ENCODE data around the gene OR52I2.
A peak's percentile ranks its signal among the peaks of the same experiment; 100 is the strongest.

Gene OR52I2

GRCh38 chr11:4581443-4581842, at the start of gene OR52I2:
Gene OR52I2, plus strand, starts transcription at chr11:4581743.
- no peak for DNase-seq (ENCODE audit: insufficient read length, low spot score)
- no peak for FAIRE-seq

DNA sequence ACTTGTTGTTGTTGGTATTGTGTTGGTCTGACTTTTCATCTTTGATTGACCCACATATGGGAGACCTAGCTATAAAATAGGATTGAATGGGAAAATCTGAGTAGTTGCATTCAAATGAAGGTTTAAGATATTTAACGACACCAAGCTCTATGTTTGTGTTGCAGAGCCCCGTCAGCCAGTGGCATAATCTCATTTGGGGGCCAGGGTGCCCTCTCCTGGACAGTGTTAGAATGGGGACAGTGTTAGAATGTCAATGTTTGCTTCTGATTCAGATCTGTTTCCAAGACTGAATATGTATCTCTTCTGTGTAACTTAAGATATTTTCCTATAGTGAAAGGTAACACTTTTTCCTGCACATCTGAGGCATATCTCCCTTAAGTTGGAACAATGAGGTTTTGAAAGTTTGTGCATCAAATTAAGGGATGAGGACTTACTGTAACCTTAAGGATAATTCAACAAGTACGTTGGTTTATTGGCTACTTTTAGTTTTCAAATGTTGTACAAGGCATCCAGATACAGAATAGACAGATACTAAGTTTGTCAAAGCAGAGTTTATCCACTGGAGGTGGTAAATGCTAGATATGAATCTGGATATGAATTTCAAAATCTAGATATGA, 41.8 kb upstream of the OR52I2 start:
- FAIRE-seq (peak; percentile 64), DNase-seq (ENCODE audit: insufficient read length, low spot score) (peak; percentile 13)

DNA sequence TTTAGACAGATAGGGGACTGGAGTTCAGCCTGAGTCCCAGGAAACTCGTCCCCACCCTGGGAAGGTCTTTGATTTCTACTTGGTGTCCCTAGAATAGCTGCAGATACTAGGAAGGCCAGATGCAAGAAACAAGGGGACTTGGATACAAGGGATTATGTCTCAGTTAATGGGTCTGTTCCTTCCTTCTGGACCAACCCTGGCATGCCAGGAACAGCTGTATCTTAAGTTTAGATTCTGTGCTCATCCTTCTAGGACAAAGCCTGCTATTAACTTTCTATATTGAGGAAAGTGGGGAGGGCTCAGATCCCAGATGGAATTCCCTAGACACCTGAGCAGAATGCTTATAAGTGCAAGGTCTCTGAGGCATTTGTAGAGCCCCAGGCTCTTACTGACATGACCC, 40.5 kb upstream of the OR52I2 start:
- no peak for DNase-seq (ENCODE audit: insufficient read length, low spot score)
- no peak for FAIRE-seq

DNA sequence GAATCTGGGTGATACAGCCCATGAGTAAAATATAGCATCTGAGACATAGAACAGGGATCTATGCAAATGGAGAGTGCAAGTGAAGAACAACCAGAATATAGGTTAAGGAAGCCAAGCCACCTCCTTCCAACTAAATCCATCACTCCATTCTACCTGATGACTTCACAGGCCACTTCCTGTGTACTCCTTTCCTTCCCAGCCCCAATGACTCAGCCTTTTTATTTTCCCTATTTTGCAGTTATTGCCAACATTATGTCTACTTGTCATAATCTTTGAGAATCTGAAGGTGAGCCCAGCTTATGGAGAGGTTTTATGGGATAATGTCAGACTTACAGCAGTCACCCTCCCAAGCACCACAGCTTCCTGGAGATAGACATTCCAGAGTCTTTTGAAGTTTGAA, 38.0 kb upstream of the OR52I2 start:
- DNase-seq (ENCODE audit: insufficient read length, low spot score) (no peak), FAIRE-seq (no peak)

DNA sequence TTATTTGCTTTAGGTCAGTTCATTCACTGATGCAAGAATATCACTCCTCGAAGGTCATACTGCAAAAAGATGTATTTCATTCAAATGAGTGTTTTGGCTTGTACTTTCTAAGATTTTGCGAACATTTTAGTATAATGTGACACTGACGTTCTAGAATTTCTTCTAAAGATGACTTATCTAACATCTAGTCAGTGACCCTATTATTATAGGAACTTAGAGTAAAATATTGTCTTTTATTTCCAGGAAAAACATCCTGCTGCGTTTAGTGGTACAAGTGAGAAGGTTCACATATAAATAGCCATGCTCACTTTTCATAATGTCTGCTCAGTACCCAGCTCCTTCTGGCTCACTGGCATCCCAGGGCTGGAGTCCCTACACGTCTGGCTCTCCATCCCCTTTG, 36.7 kb upstream of the OR52I2 start, which contains the start of gene OR52M1:
OR52M1 (plus strand) TSS at position 301 of the 400 bp plus-strand sequence; CDS start at position 301, 0 bp downstream.
- FAIRE-seq (no peak), DNase-seq (ENCODE audit: insufficient read length, low spot score) (no peak)

DNA sequence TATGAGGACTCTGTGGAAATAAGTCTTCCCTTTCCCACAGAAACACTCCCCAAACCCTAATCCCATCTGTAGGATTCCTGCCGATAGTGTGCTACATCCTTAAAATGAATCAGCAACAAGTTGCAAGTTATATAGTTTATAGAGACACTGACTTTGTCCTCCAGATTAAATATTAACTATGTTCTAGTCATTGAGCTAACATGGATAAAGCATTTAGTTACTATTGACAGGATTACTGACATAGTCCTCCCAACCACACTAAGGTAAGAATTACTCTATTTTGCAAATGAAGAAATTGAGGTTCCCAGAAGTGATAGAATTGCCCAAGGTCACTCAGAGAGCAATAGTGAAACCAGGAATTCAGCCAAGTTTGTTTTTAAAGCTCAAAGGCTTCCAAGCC, 34.7 kb upstream of the OR52I2 start:
- FAIRE-seq (no peak), DNase-seq (ENCODE audit: insufficient read length, low spot score) (no peak)

DNA sequence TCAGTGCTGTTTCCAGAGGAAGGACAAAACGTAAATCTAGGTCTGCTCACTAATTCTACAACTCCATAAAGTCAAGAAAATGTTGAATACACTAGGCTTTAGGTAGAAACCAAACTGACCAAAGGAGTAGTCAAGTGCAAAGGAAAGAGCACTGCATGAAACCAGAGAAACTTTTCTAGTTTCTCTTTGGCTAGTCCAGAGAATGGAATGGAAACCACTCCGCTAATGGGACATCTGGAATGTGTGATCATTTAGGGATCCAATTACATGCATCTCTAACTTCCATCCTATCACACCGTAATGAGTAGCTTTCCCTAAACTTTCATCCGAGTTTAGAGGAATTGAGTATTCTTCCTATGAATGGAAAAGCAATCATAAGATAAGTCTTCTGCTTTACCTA, 34.1 kb upstream of the OR52I2 start:
- no peak for DNase-seq (ENCODE audit: insufficient read length, low spot score)
- FAIRE-seq = no peak

DNA sequence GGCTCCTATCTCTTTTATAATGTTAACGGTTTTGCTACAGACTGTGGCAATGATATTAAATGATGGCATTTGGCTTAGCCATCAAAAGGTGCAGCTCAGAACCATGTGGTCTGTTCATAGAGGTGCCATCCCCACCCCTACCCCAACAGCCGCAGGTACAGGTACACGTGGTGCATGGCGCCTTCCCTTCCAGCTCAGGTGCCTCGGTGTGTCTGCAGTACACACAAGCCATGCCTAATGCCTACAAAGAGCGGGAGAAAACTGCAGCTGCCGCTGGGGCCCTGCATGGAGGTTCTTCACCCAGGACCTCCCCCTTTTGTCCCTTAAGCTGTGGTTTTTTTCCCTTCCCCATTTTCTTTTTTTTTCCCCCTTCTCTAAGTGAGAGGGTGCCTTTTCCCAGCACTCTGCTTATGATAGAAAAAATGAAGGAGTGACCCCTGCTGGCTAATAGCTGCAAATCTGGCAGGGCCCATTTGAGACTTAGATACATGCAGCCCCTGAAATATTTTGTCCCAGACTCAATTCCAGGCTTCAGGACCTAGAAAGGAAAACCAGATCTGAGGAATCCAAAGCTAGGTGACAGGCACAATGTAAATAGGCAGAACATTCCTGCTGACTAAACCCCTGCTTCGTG, 30.1 kb upstream of the OR52I2 start:
- FAIRE-seq (peak; percentile 61), DNase-seq (ENCODE audit: insufficient read length, low spot score) (no peak)

GRCh38 chr11:4559527-4560440, 21.8 kb upstream of the OR52I2 start:
- FAIRE-seq (no peak), DNase-seq (ENCODE audit: insufficient read length, low spot score) (no peak)

- DNase-seq (ENCODE audit: insufficient read length, low spot score) (no peak), FAIRE-seq (no peak)
Observed at GRCh38 chr11:4560467-4560866, 21.1 kb upstream of the OR52I2 start.

DNA sequence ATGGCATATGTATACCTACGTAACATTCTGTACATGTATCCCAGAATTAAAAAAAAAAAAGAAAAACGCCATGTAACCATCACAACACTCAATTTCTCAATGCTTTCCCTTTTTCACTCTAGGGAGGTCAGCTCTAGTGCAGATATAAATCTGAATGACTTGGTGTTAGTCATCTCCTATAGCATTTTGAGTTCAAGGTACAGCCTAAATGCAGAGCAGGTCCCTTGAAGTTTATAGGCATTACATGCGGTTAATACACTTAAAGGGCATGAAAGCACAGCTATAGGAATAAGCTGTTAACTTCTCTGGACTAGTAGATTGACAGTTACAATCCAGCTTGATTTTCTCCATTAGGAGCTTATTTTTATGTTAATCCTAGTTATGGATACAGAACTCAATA, 16.2 kb upstream of the OR52I2 start:
- no peak for DNase-seq (ENCODE audit: insufficient read length, low spot score)
- FAIRE-seq = no peak

- DNase-seq (ENCODE audit: insufficient read length, low spot score) (no peak), FAIRE-seq (no peak)
Observed at GRCh38 chr11:4569075-4569474, 12.5 kb upstream of the OR52I2 start.

DNA sequence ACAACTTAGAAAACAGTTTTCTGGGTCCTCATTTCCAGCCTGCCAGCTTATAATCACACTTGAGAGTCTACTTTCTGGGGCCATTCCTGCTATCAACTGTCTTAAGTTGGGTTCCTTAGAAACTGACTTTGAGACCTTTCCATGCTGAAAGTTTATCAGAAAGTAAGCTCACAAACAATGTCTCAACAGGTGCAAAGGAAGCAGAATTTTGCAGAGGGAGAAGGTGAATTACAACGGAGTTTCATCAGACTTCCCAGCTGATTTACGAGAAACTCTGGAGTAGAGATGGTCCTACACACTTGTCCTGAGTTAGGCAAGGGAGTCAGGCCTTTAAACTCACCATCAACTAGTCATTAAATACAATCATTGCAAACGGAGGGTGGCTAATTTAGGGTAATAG, 4.7 kb upstream of the OR52I2 start:
- DNase-seq (ENCODE audit: insufficient read length, low spot score) (no peak), FAIRE-seq (no peak)

DNA sequence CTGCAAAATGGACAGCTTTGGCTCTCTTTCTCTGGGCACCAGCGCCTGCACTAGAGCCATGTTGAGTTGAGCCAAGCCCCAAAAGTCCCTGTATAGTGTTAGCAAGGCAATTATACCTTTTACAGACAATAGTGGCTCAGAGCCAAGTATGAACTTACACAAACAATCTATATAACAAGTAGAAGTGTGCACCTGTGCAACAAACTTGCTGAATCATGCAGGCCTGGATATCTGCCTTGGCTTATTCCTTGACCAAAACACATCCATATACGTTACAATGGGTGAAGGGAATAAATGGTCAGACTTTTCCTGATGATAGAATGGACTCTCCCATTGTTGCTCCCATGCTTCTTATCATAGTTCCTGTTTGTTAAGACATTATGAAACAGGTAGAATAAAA, 3.8 kb upstream of the OR52I2 start:
- DNase-seq (ENCODE audit: insufficient read length, low spot score) = no peak

GRCh38 chr11:4578624-4579023, 2.9 kb upstream of the OR52I2 start:
- FAIRE-seq (no peak), DNase-seq (ENCODE audit: insufficient read length, low spot score) (no peak)

More for the DNA sequence above, 3.8 kb upstream of the OR52I2 start:
- no peak for FAIRE-seq

GRCh38 chr11:4580124-4580523, 1.4 kb upstream of the OR52I2 start:
- DNase-seq (ENCODE audit: insufficient read length, low spot score) (no peak), FAIRE-seq (no peak)

- no peak for DNase-seq (ENCODE audit: insufficient read length, low spot score)
- no peak for FAIRE-seq
Observed at GRCh38 chr11:4589017-4589416, 7.5 kb downstream of the OR52I2 start.

- FAIRE-seq (no peak), DNase-seq (ENCODE audit: insufficient read length, low spot score) (no peak)
Observed at GRCh38 chr11:4593739-4594138, 12.2 kb downstream of the OR52I2 start, which contains the start of gene OR52I1. Gene OR52I1, plus strand, starts transcription at chr11:4594039. Its CDS starts 0 bp downstream, at chr11:4594039.

DNA sequence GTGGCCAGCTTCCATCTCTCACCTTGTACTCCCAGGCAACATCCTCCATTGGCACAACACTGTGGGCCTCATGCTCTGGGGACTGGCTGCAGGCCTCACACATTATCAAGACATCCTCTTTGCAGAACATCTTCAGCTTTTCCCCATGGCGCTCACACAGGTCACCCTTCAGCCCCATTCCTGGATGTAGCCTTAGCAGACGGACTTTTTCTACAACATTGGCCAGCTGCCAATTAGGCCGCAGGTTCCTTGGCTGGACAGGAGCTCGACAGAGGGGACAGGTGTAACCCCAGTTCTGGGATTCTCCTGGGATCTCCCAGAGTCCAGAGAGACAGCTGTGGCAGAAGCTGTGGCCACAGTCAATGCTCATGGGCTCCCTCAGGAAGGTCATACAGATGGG, 23.5 kb downstream of the OR52I2 start:
- no peak for FAIRE-seq
- DNase-seq (ENCODE audit: insufficient read length, low spot score) = no peak

- no peak for DNase-seq (ENCODE audit: insufficient read length, low spot score)
Observed at GRCh38 chr11:4606231-4607015, 24.9 kb downstream of the OR52I2 start.

DNA sequence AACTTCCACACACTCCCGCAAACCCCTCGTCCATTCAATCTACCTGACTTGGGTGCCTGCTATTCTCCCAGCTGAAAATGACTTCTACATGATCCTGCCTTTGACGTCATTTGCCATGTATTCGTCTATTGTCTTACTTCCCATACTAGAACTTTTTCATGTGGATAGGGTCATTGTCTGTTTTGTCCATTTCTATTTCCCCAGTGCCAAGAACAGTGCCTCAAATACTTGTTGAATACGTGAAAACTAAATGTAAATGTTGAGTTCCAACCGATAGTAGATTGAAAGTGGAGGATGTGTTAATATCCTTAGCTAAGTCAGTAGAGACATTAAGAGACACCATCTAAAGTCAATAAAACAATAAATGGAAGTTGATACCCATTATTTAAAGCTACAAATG, 25.6 kb downstream of the OR52I2 start:
- no peak for DNase-seq (ENCODE audit: insufficient read length, low spot score)

More at GRCh38 chr11:4606231-4607015, 24.9 kb downstream of the OR52I2 start:
- peak; percentile 60 for FAIRE-seq

More for the DNA sequence above, 25.6 kb downstream of the OR52I2 start:
- FAIRE-seq = peak; percentile 63

Measured in GM19239 (cell line).